GM20000 (cell line): Measurements from ENCODE around the gene CSHL1.

Experiments
- DNase-seq: peaks from one replicate; pipeline ENCODE4 v3.0.0; 2012; ENCODE audit warnings: low spot score
- CTCF ChIP-seq: IDR thresholded peaks from 2 replicates; pipeline ENCODE4 v1.5.1; 2012; ENCODE audit warnings: mild to moderate bottlenecking, control low read depth; ENCODE audit errors: extremely low read depth, missing control alignments

Gene CSHL1

DNA sequence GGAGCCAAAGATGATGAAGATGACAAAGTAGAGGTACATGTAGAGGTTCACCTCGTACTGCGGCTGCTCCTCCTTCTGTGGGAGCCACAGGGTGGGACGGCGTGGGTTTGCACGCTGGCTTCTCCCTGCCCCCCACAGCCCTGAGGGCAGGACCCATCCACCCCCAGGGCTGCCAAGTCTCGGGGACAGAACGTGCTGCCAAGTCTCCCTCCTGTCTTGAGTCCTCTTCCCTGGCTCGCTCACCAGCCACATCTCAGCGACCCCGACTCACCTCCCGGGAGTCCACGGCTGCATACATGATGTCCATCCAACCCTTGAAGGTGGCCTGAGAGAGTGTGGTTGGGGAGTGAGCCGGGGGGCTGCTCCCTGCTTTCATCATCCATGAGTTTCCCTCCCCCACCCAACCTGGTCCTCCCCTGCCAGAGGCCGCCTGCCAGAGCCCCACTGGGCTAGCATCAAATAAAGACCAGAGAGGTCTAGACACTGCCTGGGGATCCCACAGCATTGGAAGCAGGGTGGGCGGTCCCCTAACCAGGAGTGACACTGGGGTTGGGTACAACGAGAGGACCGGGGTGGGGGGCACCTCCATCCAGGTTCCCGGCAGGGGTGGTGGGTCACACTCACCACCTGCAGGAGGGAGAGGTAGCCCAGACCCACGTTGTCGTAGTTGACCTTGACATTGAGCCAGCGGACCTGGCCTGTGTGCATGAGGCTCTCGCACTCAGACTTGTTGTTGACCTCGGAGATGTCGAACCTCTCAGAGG is 33.9 kb upstream of the CSHL1 start:
- no peak for TF ChIP-seq CTCF
- DNase-seq = no peak

DNA sequence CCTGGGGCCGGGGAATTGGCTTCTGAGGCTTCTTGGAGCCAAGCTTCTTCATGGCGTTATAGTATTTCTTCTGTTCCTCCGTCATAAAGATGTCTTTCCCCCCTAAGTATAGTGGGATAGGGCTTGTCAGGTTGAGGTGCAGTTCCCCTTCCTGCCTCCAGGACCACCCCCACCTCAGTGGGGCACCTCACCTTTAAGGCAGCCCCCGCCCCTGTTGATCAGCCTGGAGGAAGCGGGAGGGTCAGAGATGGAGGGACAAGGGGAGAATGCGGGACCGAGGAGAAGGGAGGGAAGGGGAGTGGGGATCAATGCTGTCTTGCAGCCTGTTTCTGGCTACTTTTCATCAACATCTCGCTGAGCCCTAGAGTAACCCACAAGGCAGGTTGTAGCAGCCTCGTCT is 32.7 kb upstream of the CSHL1 start:
- DNase-seq = no peak
- TF ChIP-seq CTCF = no peak

- TF ChIP-seq CTCF = no peak
- DNase-seq = no peak
These were observed 31.4 kb upstream of the CSHL1 start for GRCh38 chr17:63942309-63942985.

- no peak for DNase-seq
- TF ChIP-seq CTCF = no peak
These were observed 30.7 kb upstream of the CSHL1 start for GRCh38 chr17:63941751-63942150.

DNA sequence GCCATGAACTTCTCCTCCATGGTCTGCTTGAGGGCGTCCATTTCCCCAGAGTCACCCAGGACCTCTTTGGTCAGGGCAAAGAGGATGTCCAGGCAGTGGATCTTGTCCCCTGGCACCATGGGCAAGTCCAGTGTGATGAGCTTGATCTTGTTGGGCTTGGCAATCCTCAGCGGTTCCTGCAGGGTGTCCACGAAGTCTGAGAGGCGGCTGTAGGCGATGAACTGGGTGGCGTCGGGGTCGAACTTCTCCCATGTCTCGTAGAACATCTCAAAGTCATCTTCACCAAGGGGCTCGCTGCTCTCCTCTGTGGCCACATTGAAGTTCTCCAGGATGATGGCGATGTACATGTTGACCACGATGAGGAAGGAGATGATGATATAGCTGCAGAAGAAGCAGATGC is 30.1 kb upstream of the CSHL1 start:
- no peak for DNase-seq
- no peak for TF ChIP-seq CTCF

DNA sequence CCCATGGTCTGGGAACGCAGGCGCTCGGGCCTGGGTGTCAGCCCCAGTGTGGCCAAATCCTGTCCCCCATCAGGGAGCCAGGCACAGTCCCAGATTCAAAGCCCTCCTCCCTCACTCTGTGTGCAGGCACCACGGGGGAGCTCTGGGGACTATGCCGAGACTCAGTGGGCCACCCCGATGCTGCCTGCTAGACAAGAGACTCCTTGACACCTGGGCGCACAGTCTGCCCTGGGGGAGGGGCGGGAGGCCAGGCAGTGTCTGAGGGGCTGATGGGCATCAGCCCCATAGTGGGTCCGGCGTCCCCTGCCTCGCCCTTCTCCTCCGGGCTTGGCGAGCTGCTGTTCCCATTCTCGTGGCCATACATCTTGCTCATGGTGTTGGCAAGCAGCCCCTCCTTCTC is 29.5 kb upstream of the CSHL1 start:
- DNase-seq = no peak
- TF ChIP-seq CTCF = no peak

GRCh38 chr17:63939884-63940283 is 28.8 kb upstream of the CSHL1 start:
- no peak for TF ChIP-seq CTCF
- no peak for DNase-seq
